GM20000 (cell line): ENCODE measurements around the gene TNFRSF9.

Source experiments
- DNase-seq: peaks from one replicate; pipeline ENCODE4 v3.0.0; 2012; ENCODE audit warnings: low spot score
- TF ChIP-seq, protein P1 (sequence below): IDR thresholded peaks from 2 replicates; pipeline ENCODE4 v1.5.1; 2012; ENCODE audit warnings: mild to moderate bottlenecking, control low read depth; ENCODE audit errors: extremely low read depth, missing control alignments

The TNFRSF9 gene

DNA sequence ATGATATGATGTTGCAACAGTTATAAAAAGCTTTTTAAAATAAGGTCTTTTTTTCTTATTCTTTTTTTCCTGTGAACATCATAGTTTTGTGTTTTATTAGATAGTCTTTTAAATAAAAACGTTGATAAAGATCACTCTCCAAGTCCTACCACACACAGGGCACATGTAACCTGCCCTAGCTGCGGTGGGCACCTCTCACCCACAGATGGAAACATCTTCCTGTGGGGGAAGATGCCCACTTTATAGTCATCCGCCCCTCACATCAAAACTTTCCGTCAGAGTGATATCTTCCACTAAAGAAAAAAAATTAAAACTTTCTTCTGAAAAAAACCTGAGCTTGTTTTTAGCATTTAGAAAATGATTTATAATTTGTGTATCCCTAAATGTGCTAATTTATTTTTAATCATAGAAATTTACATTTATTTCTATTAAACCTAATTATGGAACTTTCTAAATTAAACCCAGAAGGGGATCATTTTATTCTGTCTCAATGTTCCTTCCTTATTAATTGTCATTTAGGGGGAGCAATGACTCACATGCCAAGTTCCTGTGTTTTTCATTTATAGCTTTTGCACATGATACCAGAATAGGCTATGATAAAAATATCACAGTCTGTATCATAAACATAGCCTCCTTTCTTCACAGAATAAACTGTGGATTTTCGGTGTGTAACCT, 24.7 kb downstream of the TNFRSF9 start:
- no peak for DNase-seq
- TF ChIP-seq, protein P1, sequence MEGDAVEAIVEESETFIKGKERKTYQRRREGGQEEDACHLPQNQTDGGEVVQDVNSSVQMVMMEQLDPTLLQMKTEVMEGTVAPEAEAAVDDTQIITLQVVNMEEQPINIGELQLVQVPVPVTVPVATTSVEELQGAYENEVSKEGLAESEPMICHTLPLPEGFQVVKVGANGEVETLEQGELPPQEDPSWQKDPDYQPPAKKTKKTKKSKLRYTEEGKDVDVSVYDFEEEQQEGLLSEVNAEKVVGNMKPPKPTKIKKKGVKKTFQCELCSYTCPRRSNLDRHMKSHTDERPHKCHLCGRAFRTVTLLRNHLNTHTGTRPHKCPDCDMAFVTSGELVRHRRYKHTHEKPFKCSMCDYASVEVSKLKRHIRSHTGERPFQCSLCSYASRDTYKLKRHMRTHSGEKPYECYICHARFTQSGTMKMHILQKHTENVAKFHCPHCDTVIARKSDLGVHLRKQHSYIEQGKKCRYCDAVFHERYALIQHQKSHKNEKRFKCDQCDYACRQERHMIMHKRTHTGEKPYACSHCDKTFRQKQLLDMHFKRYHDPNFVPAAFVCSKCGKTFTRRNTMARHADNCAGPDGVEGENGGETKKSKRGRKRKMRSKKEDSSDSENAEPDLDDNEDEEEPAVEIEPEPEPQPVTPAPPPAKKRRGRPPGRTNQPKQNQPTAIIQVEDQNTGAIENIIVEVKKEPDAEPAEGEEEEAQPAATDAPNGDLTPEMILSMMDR: no peak

- no peak for DNase-seq
- TF ChIP-seq, protein P1: no peak
Measured at GRCh38 chr1:7912743-7913557, 27.7 kb downstream of the TNFRSF9 start.

GRCh38 chr1:7912145-7912544, 28.5 kb downstream of the TNFRSF9 start:
- TF ChIP-seq, protein P1: no peak
- DNase-seq: no peak

GRCh38 chr1:7905262-7905661, 35.4 kb downstream of the TNFRSF9 start:
- TF ChIP-seq, protein P1: no peak
- DNase-seq: no peak

- DNase-seq: peak; percentile 78
- TF ChIP-seq, protein P1: peak; percentile 45
Measured at GRCh38 chr1:7902478-7903085, 38.1 kb downstream of the TNFRSF9 start.

GRCh38 chr1:7899741-7900140, 40.9 kb downstream of the TNFRSF9 start:
- no peak for DNase-seq
- TF ChIP-seq, protein P1: no peak

DNA sequence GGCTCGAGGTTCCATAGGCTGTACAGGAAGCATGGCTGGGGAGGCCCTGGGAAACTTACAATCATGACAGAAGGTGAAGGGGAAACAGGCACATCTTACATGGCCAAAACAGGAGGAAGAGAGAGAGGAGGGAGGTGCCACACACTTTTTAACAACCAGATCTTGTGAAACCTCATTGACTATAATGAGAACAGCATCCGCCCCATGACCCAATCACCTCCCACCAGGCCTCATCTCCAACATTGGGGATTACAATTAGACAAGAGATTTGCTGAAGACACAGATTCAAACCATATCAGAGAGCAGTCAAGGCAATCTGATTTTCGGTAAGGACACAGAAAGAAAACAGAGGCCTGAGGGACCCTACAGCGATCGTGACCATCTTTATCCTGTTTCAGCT, 41.7 kb downstream of the TNFRSF9 start:
- DNase-seq: no peak
- TF ChIP-seq, protein P1: no peak
